HepG2 (cell line): ENCODE data around the gene SNAI3. TPM values are rescaled to one million over a fixed set of nuclear protein-coding genes. Genes with fewer than 3 reads are reported as not detected.

Source experiments
- GABPB1 ChIP-seq: IDR thresholded peaks from 2 replicates; pipeline ENCODE4 v1.6.1; 2016; ENCODE audit warnings: mild to moderate bottlenecking, missing genetic modification reagents, moderate library complexity, missing compliant biosample characterization
- JDP2 ChIP-seq: sonication (generic); formaldehyde crosslinking; IDR thresholded peaks from 2 replicates; pipeline ENCODE4 v1.8.1; 2022; ENCODE audit warnings: missing genetic modification reagents, borderline replicate concordance
- KLF12 ChIP-seq: sonication (generic); formaldehyde crosslinking; IDR thresholded peaks from 2 replicates; pipeline ENCODE4 v1.4.0; 2020; ENCODE audit warnings: missing genetic modification reagents, borderline replicate concordance
- MEF2D ChIP-seq: sonication (generic); formaldehyde crosslinking; IDR thresholded peaks from 2 replicates; pipeline ENCODE4 v1.5.1; 2020; ENCODE audit warnings: mild to moderate bottlenecking, missing genetic modification reagents
- MEIS1 ChIP-seq: sonication (generic); formaldehyde crosslinking; IDR thresholded peaks from 2 replicates; pipeline ENCODE4 v1.9.0; 2021; ENCODE audit warnings: mild to moderate bottlenecking, missing genetic modification reagents, moderate library complexity, borderline replicate concordance
- NFE2 ChIP-seq: sonication (generic); formaldehyde crosslinking; IDR thresholded peaks from 2 replicates; pipeline ENCODE4 v1.4.0; 2020; ENCODE audit warnings: missing genetic modification reagents
- SOX6 ChIP-seq, 2 experiments: fragments of 450-650 bp in 1 of 2; sonication (generic) in 1 of 2; formaldehyde crosslinking in 1 of 2; IDR thresholded peaks; 2 replicates each; pipeline versions ENCODE4 v1.4.0 to v1.6.1; 2017 to 2020; ENCODE audit warnings: antibody characterized with exemption in 1 of 2, mild to moderate bottlenecking in 1 of 2, missing genetic modification reagents in 1 of 2
- TOPORS ChIP-seq: sonication (generic); formaldehyde crosslinking; IDR thresholded peaks from 2 replicates; pipeline ENCODE4 v1.8.0; 2023; ENCODE audit warnings: mild to moderate bottlenecking, missing genetic modification reagents
- XRCC5 ChIP-seq: fragments of 200-400 bp; formaldehyde crosslinking; optimal IDR thresholded peaks from 2 replicates; pipeline ENCODE3; 2017; ENCODE audit warnings: mild to moderate bottlenecking, low read length
- YY1 ChIP-seq: IDR thresholded peaks from 2 replicates; pipeline ENCODE4 v1.6.1; 2011; ENCODE audit warnings: low read length, low read depth, moderate library complexity, mild to moderate bottlenecking; ENCODE audit not compliant: insufficient read depth, insufficient replicate concordance
- ZNF75D ChIP-seq: sonication (generic); formaldehyde crosslinking; IDR thresholded peaks from 2 replicates; pipeline ENCODE4 v1.8.1; 2023; ENCODE audit warnings: missing genetic modification reagents, mild to moderate bottlenecking, borderline replicate concordance
- ZNF773 ChIP-seq: sonication (generic); formaldehyde crosslinking; IDR thresholded peaks from 2 replicates; pipeline ENCODE4 v1.4.0; 2020; ENCODE audit warnings: missing genetic modification reagents, borderline replicate concordance
- ZNF776 ChIP-seq: sonication (generic); formaldehyde crosslinking; IDR thresholded peaks from 2 replicates; pipeline ENCODE4 v1.4.0; 2020; ENCODE audit warnings: mild to moderate bottlenecking, missing genetic modification reagents
- ZNF777 ChIP-seq: sonication (generic); formaldehyde crosslinking; IDR thresholded peaks from 2 replicates; pipeline ENCODE4 v1.4.0; 2020; ENCODE audit warnings: missing genetic modification reagents
- ZNF792 ChIP-seq: IDR thresholded peaks from 2 replicates; pipeline ENCODE4 v1.6.1; 2016
- ZNF883 ChIP-seq: sonication (generic); formaldehyde crosslinking; IDR thresholded peaks from 2 replicates; pipeline ENCODE4 v1.5.1; 2020; ENCODE audit warnings: mild to moderate bottlenecking, missing genetic modification reagents; ENCODE audit errors: not compliant biosample characterization
- polyA plus RNA-seq, 8 experiments: library from polyadenylated mRNA; depleted of rRNA in 3 of 8; stranded (reverse) in 7 of 8; unstranded in 1 of 8; fragments of >200 nt; fragmentation: Illumina TruSeq in 4 of 8; extraction: Trizol in 4 of 8; gene quantifications; 2 replicates each; pipeline versions ENCODE4 v1.2.1 to v1.2.3, GENCODE V29; 2011 to 2016; ENCODE audit warnings: low read depth in 4 of 8, missing spikeins in 1 of 8, mixed read lengths in 1 of 8; ENCODE audit not compliant: insufficient read depth in 1 of 8
- total RNA-seq, 5 experiments: library from RNA; depleted of rRNA; stranded (reverse); fragments of >200 nt; fragmentation: Illumina TruSeq; extraction: Trizol; gene quantifications; 2 replicates each; pipeline ENCODE4 v1.2.3, GENCODE V29; 2016; ENCODE audit warnings: low read depth in 1 of 5
- TF ChIP-seq, protein P1 (sequence below): IDR thresholded peaks from 2 replicates; pipeline ENCODE4 v1.6.1; 2016; ENCODE audit warnings: mild to moderate bottlenecking
- TF ChIP-seq, protein P2 (sequence below): sonication (generic); formaldehyde crosslinking; IDR thresholded peaks from one replicate; pipeline ENCODE4 v1.5.1; 2020; ENCODE audit warnings: mild to moderate bottlenecking, missing genetic modification reagents; ENCODE audit errors: not compliant biosample characterization

Gene SNAI3
- total and polyA plus RNA-seq, 2 of the 13 experiments (the other 11 are each of a cell fraction or from before 2014, with no cell fraction given) = 0.09 to 0.18 TPM

DNA sequence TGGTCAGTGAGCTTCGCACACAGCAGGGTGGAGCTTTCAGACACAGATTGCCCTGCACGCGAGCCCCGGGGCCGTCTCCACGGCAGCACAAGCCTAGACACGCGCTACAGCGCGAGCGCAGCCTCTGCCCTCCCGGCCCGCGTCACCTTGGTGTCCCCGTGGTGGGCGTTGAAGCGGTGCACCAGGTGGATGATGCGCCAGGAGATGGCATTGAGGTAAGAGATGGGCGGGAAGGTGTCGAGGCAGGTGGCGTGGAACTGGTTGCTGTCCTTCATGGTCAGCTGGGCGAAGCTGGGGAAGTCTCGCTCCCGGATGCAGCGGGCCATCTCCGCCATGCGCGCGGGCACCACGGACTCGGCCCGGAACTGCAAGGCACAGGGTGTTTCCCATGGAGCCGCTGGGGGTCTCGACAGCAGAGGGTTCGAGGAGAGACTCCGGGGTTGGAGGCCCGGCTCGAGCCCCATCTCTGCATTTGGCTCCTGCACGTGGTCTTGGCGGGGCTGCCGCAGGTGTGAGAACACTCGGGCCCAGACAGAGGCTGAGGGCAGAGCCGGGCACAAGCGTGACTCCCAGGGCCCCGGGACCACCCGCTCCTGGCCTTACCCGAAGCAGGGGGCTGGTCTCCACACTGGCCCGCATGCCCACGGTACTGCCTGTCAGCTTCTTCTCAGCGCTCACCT is 31.1 kb downstream of the SNAI3 start (continued):
- TF ChIP-seq ZNF75D (CRISPR knock-in tag) = no peak
- TF ChIP-seq MEF2D (CRISPR knock-in tag) = no peak
- no peak for TF ChIP-seq ZNF883 (CRISPR knock-in tag)
- TF ChIP-seq ZNF777 (CRISPR knock-in tag) = no peak
- no peak for TF ChIP-seq NFE2 (CRISPR knock-in tag)
- no peak for TF ChIP-seq ZNF773 (CRISPR knock-in tag)
- TF ChIP-seq ZNF776 (CRISPR knock-in tag) = 0 out of 2 replicates have a peak, but pooled peaks have one; percentile 35
- no peak for TF ChIP-seq SOX6 (IDR thresholded peaks at IDR 0.05)
- no peak for TF ChIP-seq SOX6 (CRISPR knock-in tag; IDR thresholded peaks at IDR 0.05)
- no peak for TF ChIP-seq YY1
- 0 out of 2 replicates have a peak, but pooled peaks have one; percentile 12 for TF ChIP-seq GABPB1 (CRISPR knock-in tag)
- TF ChIP-seq JDP2 (CRISPR knock-in tag) = no peak
- TF ChIP-seq ZNF792 (CRISPR knock-in tag) = no peak
- 0 out of 2 replicates have a peak, but pooled peaks have one; percentile 41 for TF ChIP-seq MEIS1
- TF ChIP-seq, protein P1, sequence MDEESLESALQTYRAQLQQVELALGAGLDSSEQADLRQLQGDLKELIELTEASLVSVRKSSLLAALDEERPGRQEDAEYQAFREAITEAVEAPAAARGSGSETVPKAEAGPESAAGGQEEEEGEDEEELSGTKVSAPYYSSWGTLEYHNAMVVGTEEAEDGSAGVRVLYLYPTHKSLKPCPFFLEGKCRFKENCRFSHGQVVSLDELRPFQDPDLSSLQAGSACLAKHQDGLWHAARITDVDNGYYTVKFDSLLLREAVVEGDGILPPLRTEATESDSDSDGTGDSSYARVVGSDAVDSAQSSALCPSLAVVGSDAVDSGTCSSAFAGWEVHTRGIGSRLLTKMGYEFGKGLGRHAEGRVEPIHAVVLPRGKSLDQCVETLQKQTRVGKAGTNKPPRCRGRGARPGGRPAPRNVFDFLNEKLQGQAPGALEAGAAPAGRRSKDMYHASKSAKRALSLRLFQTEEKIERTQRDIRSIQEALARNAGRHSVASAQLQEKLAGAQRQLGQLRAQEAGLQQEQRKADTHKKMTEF (CRISPR knock-in tag) = no peak
- TF ChIP-seq KLF12 (CRISPR knock-in tag) = no peak
- TF ChIP-seq, protein P2, sequence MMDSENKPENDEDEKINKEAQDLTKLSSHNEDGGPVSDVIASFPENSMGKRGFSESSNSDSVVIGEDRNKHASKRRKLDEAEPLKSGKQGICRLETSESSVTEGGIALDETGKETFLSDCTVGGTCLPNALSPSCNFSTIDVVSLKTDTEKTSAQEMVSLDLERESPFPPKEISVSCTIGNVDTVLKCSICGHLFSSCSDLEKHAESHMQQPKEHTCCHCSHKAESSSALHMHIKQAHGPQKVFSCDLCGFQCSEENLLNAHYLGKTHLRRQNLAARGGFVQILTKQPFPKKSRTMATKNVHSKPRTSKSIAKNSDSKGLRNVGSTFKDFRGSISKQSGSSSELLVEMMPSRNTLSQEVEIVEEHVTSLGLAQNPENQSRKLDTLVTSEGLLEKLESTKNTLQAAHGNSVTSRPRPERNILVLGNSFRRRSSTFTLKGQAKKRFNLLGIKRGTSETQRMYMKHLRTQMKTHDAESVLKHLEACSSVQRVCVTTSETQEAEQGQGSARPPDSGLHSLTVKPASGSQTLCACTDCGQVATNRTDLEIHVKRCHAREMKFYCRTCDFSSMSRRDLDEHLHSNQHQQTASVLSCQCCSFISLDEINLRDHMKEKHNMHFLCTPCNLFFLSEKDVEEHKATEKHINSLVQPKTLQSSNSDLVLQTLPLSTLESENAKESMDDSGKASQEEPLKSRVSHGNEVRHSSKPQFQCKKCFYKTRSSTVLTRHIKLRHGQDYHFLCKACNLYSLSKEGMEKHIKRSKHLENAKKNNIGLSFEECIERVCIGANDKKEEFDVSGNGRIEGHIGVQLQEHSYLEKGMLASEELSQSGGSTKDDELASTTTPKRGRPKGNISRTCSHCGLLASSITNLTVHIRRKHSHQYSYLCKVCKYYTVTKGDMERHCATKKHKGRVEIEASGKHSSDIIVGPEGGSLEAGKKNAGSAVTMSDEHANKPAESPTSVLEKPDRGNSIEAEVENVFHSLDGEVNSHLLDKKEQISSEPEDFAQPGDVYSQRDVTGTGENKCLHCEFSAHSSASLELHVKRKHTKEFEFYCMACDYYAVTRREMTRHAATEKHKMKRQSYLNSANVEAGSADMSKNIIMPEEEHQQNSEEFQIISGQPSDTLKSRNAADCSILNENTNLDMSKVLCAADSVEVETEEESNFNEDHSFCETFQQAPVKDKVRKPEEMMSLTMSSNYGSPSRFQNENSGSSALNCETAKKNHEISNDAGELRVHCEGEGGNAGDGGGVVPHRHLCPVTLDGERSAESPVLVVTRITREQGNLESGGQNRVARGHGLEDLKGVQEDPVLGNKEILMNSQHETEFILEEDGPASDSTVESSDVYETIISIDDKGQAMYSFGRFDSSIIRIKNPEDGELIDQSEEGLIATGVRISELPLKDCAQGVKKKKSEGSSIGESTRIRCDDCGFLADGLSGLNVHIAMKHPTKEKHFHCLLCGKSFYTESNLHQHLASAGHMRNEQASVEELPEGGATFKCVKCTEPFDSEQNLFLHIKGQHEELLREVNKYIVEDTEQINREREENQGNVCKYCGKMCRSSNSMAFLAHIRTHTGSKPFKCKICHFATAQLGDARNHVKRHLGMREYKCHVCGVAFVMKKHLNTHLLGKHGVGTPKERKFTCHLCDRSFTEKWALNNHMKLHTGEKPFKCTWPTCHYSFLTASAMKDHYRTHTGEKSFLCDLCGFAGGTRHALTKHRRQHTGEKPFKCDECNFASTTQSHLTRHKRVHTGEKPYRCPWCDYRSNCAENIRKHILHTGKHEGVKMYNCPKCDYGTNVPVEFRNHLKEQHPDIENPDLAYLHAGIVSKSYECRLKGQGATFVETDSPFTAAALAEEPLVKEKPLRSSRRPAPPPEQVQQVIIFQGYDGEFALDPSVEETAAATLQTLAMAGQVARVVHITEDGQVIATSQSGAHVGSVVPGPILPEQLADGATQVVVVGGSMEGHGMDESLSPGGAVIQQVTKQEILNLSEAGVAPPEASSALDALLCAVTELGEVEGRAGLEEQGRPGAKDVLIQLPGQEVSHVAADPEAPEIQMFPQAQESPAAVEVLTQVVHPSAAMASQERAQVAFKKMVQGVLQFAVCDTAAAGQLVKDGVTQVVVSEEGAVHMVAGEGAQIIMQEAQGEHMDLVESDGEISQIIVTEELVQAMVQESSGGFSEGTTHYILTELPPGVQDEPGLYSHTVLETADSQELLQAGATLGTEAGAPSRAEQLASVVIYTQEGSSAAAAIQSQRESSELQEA (CRISPR knock-in tag) = peak; percentile 23
- peak; percentile 59; the same call in 1 of the 2 replicates for TF ChIP-seq TOPORS (CRISPR knock-in tag)
- TF ChIP-seq XRCC5 = no peak
